ENCODE results near the gene CYP27A1. TPM values are rescaled to one million over a fixed set of nuclear protein-coding genes. Genes with fewer than 3 reads are reported as not detected.

The CYP27A1 gene
- total RNA-seq, 1 donor from 2014 or later: 16.8 TPM

- Mint-ChIP-seq H3K27me3 (ENCODE audit: low read depth) (no peaks in the 10 kb centered on the region), H3K27ac (no peak overlapping the region), H3K36me3 (peaks cover 10% of the 10 kb centered on the region), H3K4me3 (no peak overlapping the region), H3K9me3 (peaks cover 13% of the 10 kb centered on the region), H3K4me1 (peaks cover 32% of the 10 kb centered on the region)
- DNase-seq (ENCODE audit: low spot score in 2 of 2, unreplicated experiment in 2 of 2): no peak
- no peak for TF ChIP-seq CTCF (IDR thresholded peaks at IDR 0.05; ENCODE audit: unreplicated experiment)
These were observed 3.2 kb downstream of the CYP27A1 start for GRCh38 chr2:218785103-218785502.

- H3K27me3 Mint-ChIP-seq (ENCODE audit: low read depth): no peaks in the 10 kb centered on the region
- no peak overlapping the region for H3K27ac Mint-ChIP-seq
- no peak overlapping the region for H3K4me3 Mint-ChIP-seq
- peaks cover 15% of the 10 kb centered on the region for H3K9me3 Mint-ChIP-seq
- H3K4me1 Mint-ChIP-seq: peaks cover 25% of the 10 kb centered on the region
- TF ChIP-seq CTCF (IDR thresholded peaks at IDR 0.05; ENCODE audit: unreplicated experiment): no peak
- no peak for DNase-seq (ENCODE audit: low spot score in 2 of 2, unreplicated experiment in 2 of 2)
- peaks cover 10% of the 10 kb centered on the region for H3K36me3 Mint-ChIP-seq
These were observed 4.2 kb downstream of the CYP27A1 start for GRCh38 chr2:218786133-218786532.

DNA sequence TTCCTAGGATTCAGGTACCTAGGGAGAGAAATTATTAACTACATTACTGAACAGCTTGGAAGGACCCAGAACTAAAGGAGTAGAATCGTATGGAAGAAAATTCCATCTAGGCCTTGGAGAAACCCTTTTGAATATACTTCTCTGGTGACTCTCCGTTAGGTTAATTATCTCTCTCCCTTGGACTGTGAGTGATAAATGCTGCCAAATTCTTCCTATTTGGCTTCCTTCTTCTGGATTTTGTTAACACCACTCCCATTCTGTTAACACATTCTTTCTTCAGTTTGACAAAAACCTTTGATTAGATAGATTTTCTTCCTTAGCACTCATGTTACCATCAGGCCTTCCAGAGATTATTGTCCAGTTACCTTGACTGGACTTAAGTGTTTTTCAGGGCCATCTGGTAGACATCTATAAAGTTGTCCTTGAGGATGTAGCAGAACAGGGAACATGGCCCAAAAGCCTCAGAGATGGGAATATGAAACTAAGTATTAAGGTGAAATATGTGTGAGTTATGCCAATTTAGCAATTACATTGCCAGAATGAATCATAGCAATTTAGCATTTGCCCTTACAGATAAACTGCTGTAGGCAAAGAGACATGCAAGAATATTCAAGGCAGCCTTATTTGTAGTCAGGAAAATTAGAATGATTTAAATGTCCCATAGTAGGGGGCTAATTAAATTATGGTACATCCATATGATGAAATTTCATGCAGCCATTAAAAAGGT lies 6.7 kb downstream of the CYP27A1 start:
- Mint-ChIP-seq H3K36me3 (peaks cover 10% of the 10 kb centered on the region), H3K4me1 (peaks cover 9% of the 10 kb centered on the region), H3K27ac (no peak overlapping the region), H3K4me3 (no peak overlapping the region), H3K9me3 (peaks cover 15% of the 10 kb centered on the region), H3K27me3 (ENCODE audit: low read depth) (no peaks in the 10 kb centered on the region)
- TF ChIP-seq CTCF (IDR thresholded peaks at IDR 0.05; ENCODE audit: unreplicated experiment): no peak
- DNase-seq (ENCODE audit: low spot score in 2 of 2, unreplicated experiment in 2 of 2): no peak

- Mint-ChIP-seq H3K36me3 (peaks cover 7% of the 10 kb centered on the region), H3K4me3 (no peak overlapping the region), H3K27ac (no peak overlapping the region), H3K9me3 (peaks cover 13% of the 10 kb centered on the region), H3K27me3 (ENCODE audit: low read depth) (no peaks in the 10 kb centered on the region), H3K4me1 (peaks cover 2% of the 10 kb centered on the region)
- DNase-seq (ENCODE audit: low spot score in 2 of 2, unreplicated experiment in 2 of 2): no peak
- no peak for TF ChIP-seq CTCF (IDR thresholded peaks at IDR 0.05; ENCODE audit: unreplicated experiment)
These were observed 10.5 kb downstream of the CYP27A1 start for GRCh38 chr2:218792433-218792832.

GRCh38 chr2:218796691-218797090 lies 14.7 kb downstream of the CYP27A1 start:
- Mint-ChIP-seq H3K4me3 (no peak overlapping the region), H3K9me3 (no peaks in the 10 kb centered on the region), H3K27me3 (ENCODE audit: low read depth) (no peaks in the 10 kb centered on the region), H3K4me1 (peaks cover 20% of the 10 kb centered on the region), H3K36me3 (no peaks in the 10 kb centered on the region), H3K27ac (no peak overlapping the region)
- TF ChIP-seq CTCF (IDR thresholded peaks at IDR 0.05; ENCODE audit: unreplicated experiment): no peak
- no peak for DNase-seq (ENCODE audit: low spot score in 2 of 2, unreplicated experiment in 2 of 2)
